CD8-positive, alpha-beta memory T cell (primary cell): ENCODE data around the gene THAP12. TPM values are rescaled to one million over a fixed set of nuclear protein-coding genes. Genes with fewer than 3 reads are reported as not detected.
A peak's percentile ranks its signal among the peaks of the same experiment; 100 is the strongest.

Experiments
- CTCF ChIA-PET: fragments of 350-600 bp; sonication (Branson Sonifier 250); formaldehyde crosslinking; loops from one replicate; lab custom pipeline; 2021; ENCODE audit warnings: antibody characterized with exemption; lab: Charles Lee
- POLR2A ChIA-PET: fragments of 350-600 bp; sonication (Branson Sonifier 250); formaldehyde crosslinking; loops from one replicate; lab custom pipeline; 2021; ENCODE audit warnings: antibody characterized with exemption; lab: Charles Lee
- DNase-seq, 5 donors: peaks; one replicate each; pipeline versions ENCODE4 v3.0.0 to v3.0.0-alpha.2; 2020 to 2022; ENCODE audit warnings: mixed read lengths in 1 of 5
- H3K27ac ChIP-seq: one replicate; pipeline ENCODE4 v1.7.0; 2013; ENCODE audit warnings: low read depth, mild to moderate bottlenecking, low read length, moderate library complexity
- H3K27me3 ChIP-seq: 2 replicates; pipeline ENCODE4 v1.7.0; 2013; ENCODE audit warnings: low read length, mild to moderate bottlenecking; ENCODE audit not compliant: insufficient read depth, poor library complexity, severe bottlenecking
- H3K36me3 ChIP-seq: 2 replicates; pipeline ENCODE4 v1.7.0; 2013; ENCODE audit warnings: mild to moderate bottlenecking, low read length, moderate library complexity; ENCODE audit not compliant: insufficient read depth
- H3K4me1 ChIP-seq: 2 replicates; pipeline ENCODE4 v1.7.0; 2013; ENCODE audit warnings: mild to moderate bottlenecking, low read length, moderate library complexity; ENCODE audit not compliant: insufficient read depth
- H3K4me3 ChIP-seq: 2 replicates; pipeline ENCODE4 v1.7.0; 2013; ENCODE audit warnings: mild to moderate bottlenecking, low read length
- H3K9me3 ChIP-seq: 2 replicates; pipeline ENCODE4 v1.7.0; 2013; ENCODE audit warnings: mild to moderate bottlenecking, low read length
- H3K27ac Mint-ChIP-seq, 8 donors: one replicate each; pipeline ENCODE4 v1.8.0; 2020 to 2021; ENCODE audit warnings: mixed read lengths in 8 of 8, mild to moderate bottlenecking in 6 of 8, inconsistent platforms in 3 of 8, moderate library complexity in 3 of 8
- H3K27me3 Mint-ChIP-seq, 2 donors: one replicate each; pipeline ENCODE4 v1.8.0; 2020 to 2021; ENCODE audit warnings: mixed read lengths in 2 of 2, mild to moderate bottlenecking in 1 of 2, moderate library complexity in 1 of 2
- H3K36me3 Mint-ChIP-seq, 3 donors: one replicate each; pipeline ENCODE4 v1.8.0; 2020 to 2021; ENCODE audit warnings: mixed read lengths in 3 of 3, inconsistent platforms in 1 of 3, mild to moderate bottlenecking in 1 of 3
- H3K4me1 Mint-ChIP-seq, 3 donors: one replicate each; pipeline ENCODE4 v1.8.0; 2020 to 2021; ENCODE audit warnings: mixed read lengths in 3 of 3, inconsistent platforms in 1 of 3, mild to moderate bottlenecking in 1 of 3
- H3K4me3 Mint-ChIP-seq, 7 donors: one replicate each; pipeline ENCODE4 v1.8.0; 2020 to 2021; ENCODE audit warnings: mixed read lengths in 7 of 7, mild to moderate bottlenecking in 6 of 7, moderate library complexity in 4 of 7, inconsistent platforms in 2 of 7
- H3K9me3 Mint-ChIP-seq, 5 donors: one replicate each; pipeline ENCODE4 v1.8.0; 2020 to 2022; ENCODE audit warnings: mixed read lengths in 5 of 5, mild to moderate bottlenecking in 3 of 5, moderate library complexity in 2 of 5, inconsistent platforms in 1 of 5
- polyA plus RNA-seq: library from polyadenylated mRNA; unstranded; fragments of 300-500 nt; fragmentation: Illumina TruSeq; gene quantifications from one replicate; pipeline ENCODE4 v1.2.3, GENCODE V29; 2021
- total RNA-seq, 2 experiments: library from RNA; stranded (reverse); gene quantifications; one replicate each; pipeline ENCODE4 v1.2.3, GENCODE V29; 2021

THAP12 gene
- total and polyA plus RNA-seq, 3 experiments from 2014 or later = 73.4 to 77.8 (median 74.2) TPM

DNA sequence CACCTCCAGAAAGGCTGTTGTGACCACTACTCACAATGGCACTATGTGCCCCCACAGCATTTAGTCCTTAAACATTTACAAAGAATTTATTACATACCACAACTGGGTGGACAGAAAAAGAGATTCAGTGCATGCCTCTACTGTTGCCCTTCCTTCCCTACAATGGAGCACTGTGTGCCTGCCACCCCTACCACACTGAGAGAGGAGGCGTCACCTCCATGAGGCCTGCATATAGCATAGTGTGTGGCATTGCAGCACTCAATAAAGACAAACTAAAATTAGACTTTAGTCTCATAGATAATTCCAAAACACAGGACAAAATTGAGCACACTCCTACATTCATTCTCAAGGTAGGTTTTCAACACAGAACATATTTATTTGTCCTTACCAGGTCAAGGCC lies 25.8 kb downstream of the THAP12 start:
- H3K36me3 Mint-ChIP-seq = peaks cover 34 to 88% (median 51%) of the 10 kb centered on the region in 3 donors
- H3K4me3 ChIP-seq = no peak overlapping the region
- H3K27me3 ChIP-seq = no peaks in the 10 kb centered on the region
- ChIA-PET CTCF (no interaction called here), POLR2A (no interaction called here)
- H3K9me3 ChIP-seq = peaks cover 8% of the 10 kb centered on the region
- no peak overlapping the region for H3K4me3 Mint-ChIP-seq
- no peak for DNase-seq
- H3K9me3 Mint-ChIP-seq = peaks cover 1 to 18% (median 13%) of the 10 kb centered on the region in 5 donors
- no peak overlapping the region for H3K27ac ChIP-seq
- no peaks in the 10 kb centered on the region for H3K4me1 ChIP-seq
- no peak overlapping the region for H3K27ac Mint-ChIP-seq
- H3K36me3 ChIP-seq = peaks cover 19% of the 10 kb centered on the region
- peaks cover 3 to 5% (median 4%) of the 10 kb centered on the region in 3 donors for H3K4me1 Mint-ChIP-seq
- H3K27me3 Mint-ChIP-seq = no peaks in the 10 kb centered on the region

DNA sequence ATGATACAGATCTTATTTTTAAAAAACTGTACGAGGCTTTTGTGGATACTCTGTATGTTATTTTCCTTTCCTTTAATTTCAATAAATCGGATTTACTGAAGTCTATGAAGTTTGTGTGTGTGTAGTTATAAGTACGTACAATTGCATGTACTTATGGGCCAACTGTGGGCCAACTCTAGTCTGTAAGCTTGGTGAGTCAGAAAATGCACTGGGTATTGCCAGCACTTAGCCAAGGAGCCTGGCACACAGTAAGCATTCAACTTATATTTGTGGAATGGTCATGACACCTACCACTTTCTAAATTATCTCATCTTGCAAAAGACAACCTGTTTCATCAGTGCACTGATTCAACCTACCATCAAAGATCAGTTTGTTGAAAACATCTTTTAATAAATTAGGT lies 32.6 kb downstream of the THAP12 start:
- POLR2A ChIA-PET = no interaction called here
- no peak overlapping the region for H3K27ac ChIP-seq
- Mint-ChIP-seq H3K36me3 (peaks cover 21 to 46% (median 24%) of the 10 kb centered on the region in 3 donors), H3K4me3 (no peak overlapping the region), H3K4me1 (no peaks in the 10 kb centered on the region), H3K27ac (no peak overlapping the region), H3K9me3 (peaks cover 0 to 5% (median 1%) of the 10 kb centered on the region in 5 donors), H3K27me3 (no peaks in the 10 kb centered on the region)
- H3K9me3 ChIP-seq = no peaks in the 10 kb centered on the region
- CTCF ChIA-PET = no interaction called here
- peaks cover 8% of the 10 kb centered on the region for H3K36me3 ChIP-seq
- no peak overlapping the region for H3K4me3 ChIP-seq
- H3K4me1 ChIP-seq = no peaks in the 10 kb centered on the region
- DNase-seq = no peak
- H3K27me3 ChIP-seq = no peaks in the 10 kb centered on the region

DNA sequence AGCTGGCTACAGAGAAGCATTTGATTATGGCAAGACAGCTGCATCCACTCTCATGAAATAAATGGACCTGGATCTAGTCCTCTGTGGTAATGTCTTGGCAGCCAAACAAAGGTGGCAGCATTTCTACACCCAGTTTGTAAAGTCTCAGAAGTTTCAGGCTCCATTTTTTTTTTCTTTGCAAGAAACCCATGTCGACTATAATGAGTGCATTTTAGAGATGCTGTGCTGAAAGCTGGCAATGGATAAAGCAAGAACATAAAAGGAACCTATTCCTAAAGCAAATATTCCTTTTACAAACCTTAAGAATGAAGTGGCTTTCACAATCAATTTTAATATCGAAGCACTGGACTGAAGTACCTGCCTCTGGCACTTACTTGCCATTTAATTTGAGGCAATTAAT lies 33.5 kb downstream of the THAP12 start:
- H3K36me3 ChIP-seq = no peaks in the 10 kb centered on the region
- no peaks in the 10 kb centered on the region for H3K9me3 Mint-ChIP-seq
- no peaks in the 10 kb centered on the region for H3K4me1 ChIP-seq
- H3K4me3 ChIP-seq = no peak overlapping the region
- ChIA-PET POLR2A (no interaction called here), CTCF (no interaction called here)
- no peaks in the 10 kb centered on the region for H3K4me1 Mint-ChIP-seq
- H3K4me3 Mint-ChIP-seq = no peak overlapping the region
- no peaks in the 10 kb centered on the region for H3K27me3 ChIP-seq
- H3K9me3 ChIP-seq = no peaks in the 10 kb centered on the region
- H3K27ac Mint-ChIP-seq = no peak overlapping the region
- H3K27ac ChIP-seq = no peak overlapping the region
- no peaks in the 10 kb centered on the region for H3K27me3 Mint-ChIP-seq
- no peak for DNase-seq
- peaks cover 13 to 37% (median 20%) of the 10 kb centered on the region in 3 donors for H3K36me3 Mint-ChIP-seq

DNA sequence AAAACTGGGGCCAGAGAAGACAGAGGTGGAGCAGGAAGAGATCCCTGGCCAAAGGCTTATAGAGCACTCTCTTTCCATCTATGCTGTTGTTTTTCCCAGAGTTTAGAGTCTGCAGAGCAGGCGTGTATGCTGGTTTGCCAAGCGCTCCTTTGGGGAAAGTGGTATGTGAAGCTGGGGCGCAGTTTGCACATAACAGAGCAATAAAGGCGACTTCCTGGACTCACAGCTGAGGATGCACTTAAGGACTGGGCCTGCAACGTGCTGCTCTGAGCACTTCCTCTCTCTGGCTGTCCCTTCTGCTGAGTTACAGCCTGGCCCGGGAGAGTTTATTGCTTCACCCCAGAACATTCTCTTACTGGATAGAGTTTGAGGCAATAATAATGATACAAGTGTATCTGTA lies 41.7 kb downstream of the THAP12 start:
- POLR2A ChIA-PET = no interaction called here
- Mint-ChIP-seq H3K27me3 (peaks cover 0 to 4% of the 10 kb centered on the region in 2 donors), H3K9me3 (peaks cover 6 to 13% (median 10%) of the 10 kb centered on the region in 5 donors), H3K36me3 (peaks cover 0 to 5% (median 0%) of the 10 kb centered on the region in 3 donors), H3K27ac (peak overlapping the region in 2 of 8 donors; percentile 19 to 78), H3K4me1 (peaks cover 6 to 21% (median 9%) of the 10 kb centered on the region in 3 donors), H3K4me3 (no peak overlapping the region)
- CTCF ChIA-PET = interaction anchor here (1.3 kb wide), 1 partner anchor 11 kb away, joined by 3 read pairs; no protein-coding TSS in a partner anchor
- no peaks in the 10 kb centered on the region for H3K9me3 ChIP-seq
- DNase-seq = no peak
- H3K4me1 ChIP-seq = no peaks in the 10 kb centered on the region
- H3K27me3 ChIP-seq = no peaks in the 10 kb centered on the region
- no peak overlapping the region for H3K4me3 ChIP-seq
- H3K27ac ChIP-seq = no peak overlapping the region
- no peaks in the 10 kb centered on the region for H3K36me3 ChIP-seq

DNA sequence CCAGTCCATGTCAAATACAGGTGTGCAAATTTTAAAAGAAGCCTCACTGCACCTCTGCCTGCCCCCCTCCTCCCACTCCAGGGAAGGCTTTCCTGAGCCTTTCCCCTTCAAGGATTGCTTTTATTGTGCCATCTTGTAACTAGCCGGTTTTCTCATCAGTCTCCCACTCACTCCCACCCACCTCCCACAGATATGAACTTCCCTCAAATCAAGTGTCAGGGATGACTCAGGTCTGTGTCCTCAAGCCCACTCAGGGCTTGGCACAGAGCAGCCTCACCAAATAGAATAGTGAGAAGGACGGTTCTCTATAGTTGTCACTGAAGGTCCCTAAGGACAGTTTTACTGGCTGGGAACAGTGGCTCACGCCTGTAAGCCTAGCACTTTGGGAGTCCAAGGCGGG lies 43.0 kb downstream of the THAP12 start:
- Histone ChIP-seq H3K27me3 (no peaks in the 10 kb centered on the region), H3K4me1 (no peaks in the 10 kb centered on the region), H3K27ac (no peak overlapping the region), H3K4me3 (no peak overlapping the region), H3K36me3 (no peaks in the 10 kb centered on the region), H3K9me3 (no peaks in the 10 kb centered on the region)
- H3K27ac Mint-ChIP-seq = peak overlapping the region in 2 of 8 donors; percentile 16 to 36
- peaks cover 6 to 14% (median 10%) of the 10 kb centered on the region in 5 donors for H3K9me3 Mint-ChIP-seq
- CTCF ChIA-PET = interaction anchor here (1.7 kb wide), 1 partner anchor 129 kb away, joined by 4 read pairs; no protein-coding TSS in a partner anchor
- H3K27me3 Mint-ChIP-seq = peaks cover 0 to 4% of the 10 kb centered on the region in 2 donors
- H3K4me3 Mint-ChIP-seq = no peak overlapping the region
- peaks cover 0 to 6% (median 0%) of the 10 kb centered on the region in 3 donors for H3K36me3 Mint-ChIP-seq
- no peak for DNase-seq
- peaks cover 6 to 21% (median 9%) of the 10 kb centered on the region in 3 donors for H3K4me1 Mint-ChIP-seq
- POLR2A ChIA-PET = no interaction called here

DNA sequence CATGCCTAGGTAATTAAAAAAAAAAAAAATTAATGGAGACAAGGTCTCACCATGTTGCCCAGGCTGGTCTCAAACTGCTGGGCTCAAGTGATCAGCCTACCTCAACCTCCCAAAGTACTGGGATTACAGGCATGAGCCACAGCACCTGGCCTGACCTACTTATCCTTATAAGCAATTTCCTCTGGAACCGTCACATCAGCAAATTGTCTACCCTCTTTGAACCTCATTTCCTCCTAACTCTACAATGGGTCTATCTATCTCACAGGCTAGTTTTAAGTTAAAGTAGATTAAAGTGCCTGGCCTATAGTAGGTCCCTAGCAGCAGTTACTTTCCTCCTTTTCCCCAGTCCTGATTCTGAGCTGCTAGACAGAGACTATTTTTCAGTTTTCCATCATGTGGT lies 43.5 kb downstream of the THAP12 start:
- DNase-seq = no peak
- H3K9me3 Mint-ChIP-seq = peaks cover 6 to 14% (median 10%) of the 10 kb centered on the region in 5 donors
- H3K27ac Mint-ChIP-seq = peak overlapping the region in 1 of 8 donors; percentile 36
- Histone ChIP-seq H3K4me1 (no peaks in the 10 kb centered on the region), H3K27ac (no peak overlapping the region), H3K27me3 (no peaks in the 10 kb centered on the region), H3K36me3 (no peaks in the 10 kb centered on the region), H3K4me3 (no peak overlapping the region), H3K9me3 (no peaks in the 10 kb centered on the region)
- ChIA-PET CTCF (interaction anchor here (1.7 kb wide), 1 partner anchor 129 kb away, joined by 4 read pairs; no protein-coding TSS in a partner anchor), POLR2A (no interaction called here)
- peaks cover 0 to 6% (median 0%) of the 10 kb centered on the region in 3 donors for H3K36me3 Mint-ChIP-seq
- peaks cover 0 to 4% of the 10 kb centered on the region in 2 donors for H3K27me3 Mint-ChIP-seq
- peaks cover 6 to 21% (median 9%) of the 10 kb centered on the region in 3 donors for H3K4me1 Mint-ChIP-seq
- no peak overlapping the region for H3K4me3 Mint-ChIP-seq

DNA sequence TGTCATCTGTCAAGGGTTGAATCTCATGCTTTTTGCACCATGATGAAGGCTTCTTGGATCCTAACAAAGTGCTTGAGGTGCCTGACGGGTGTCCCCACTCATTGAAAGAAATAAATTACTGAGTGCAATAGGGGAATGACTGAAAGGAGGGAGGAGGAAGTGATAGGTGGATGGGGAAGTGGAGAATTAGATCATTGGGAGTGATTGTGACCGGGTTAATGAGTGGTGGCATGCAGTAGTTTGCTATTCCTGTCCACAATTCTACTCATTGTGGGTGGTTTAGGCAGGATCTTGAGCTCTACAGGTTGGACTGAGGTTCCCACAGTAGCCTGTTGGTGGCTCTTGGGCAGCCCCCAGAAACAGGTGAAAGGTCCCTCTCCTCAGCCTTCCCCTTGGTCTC lies 44.3 kb downstream of the THAP12 start:
- Histone ChIP-seq H3K4me3 (no peak overlapping the region), H3K27ac (no peak overlapping the region), H3K27me3 (no peaks in the 10 kb centered on the region), H3K36me3 (no peaks in the 10 kb centered on the region), H3K9me3 (no peaks in the 10 kb centered on the region), H3K4me1 (no peaks in the 10 kb centered on the region)
- POLR2A ChIA-PET = no interaction called here
- H3K27ac Mint-ChIP-seq = peak overlapping the region in 1 of 8 donors; percentile 24
- peaks cover 0 to 4% of the 10 kb centered on the region in 2 donors for H3K27me3 Mint-ChIP-seq
- H3K4me1 Mint-ChIP-seq = peaks cover 6 to 21% (median 9%) of the 10 kb centered on the region in 3 donors
- no peak for DNase-seq
- peaks cover 0 to 6% (median 0%) of the 10 kb centered on the region in 3 donors for H3K36me3 Mint-ChIP-seq
- H3K9me3 Mint-ChIP-seq = peaks cover 6 to 14% (median 10%) of the 10 kb centered on the region in 5 donors
- CTCF ChIA-PET = no interaction called here
- H3K4me3 Mint-ChIP-seq = no peak overlapping the region

DNA sequence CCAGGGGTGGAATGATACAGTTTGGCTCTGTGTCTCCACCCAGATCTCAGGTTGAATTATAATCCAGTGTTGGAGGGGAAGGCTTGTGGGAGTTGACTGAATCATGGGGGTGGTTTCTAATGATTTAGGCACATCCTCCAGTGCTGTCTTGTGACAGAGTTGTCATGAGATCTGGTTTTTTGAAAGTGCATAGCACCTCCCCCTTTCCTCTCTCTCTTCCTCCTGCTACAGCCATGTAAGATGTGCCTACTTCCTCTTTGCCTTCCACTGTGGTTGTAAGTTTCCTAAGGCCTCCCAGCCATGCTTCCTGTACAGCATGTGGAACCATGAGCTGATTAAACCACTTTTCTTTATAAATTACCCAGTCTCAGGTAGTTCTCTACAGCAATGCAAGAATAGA lies 45.1 kb downstream of the THAP12 start:
- Histone ChIP-seq H3K4me1 (no peaks in the 10 kb centered on the region), H3K4me3 (no peak overlapping the region), H3K27ac (no peak overlapping the region), H3K36me3 (no peaks in the 10 kb centered on the region), H3K9me3 (no peaks in the 10 kb centered on the region), H3K27me3 (no peaks in the 10 kb centered on the region)
- H3K9me3 Mint-ChIP-seq = peaks cover 6 to 14% (median 10%) of the 10 kb centered on the region in 5 donors
- H3K4me3 Mint-ChIP-seq = no peak overlapping the region
- no peak for DNase-seq
- ChIA-PET POLR2A (no interaction called here), CTCF (no interaction called here)
- no peak overlapping the region for H3K27ac Mint-ChIP-seq
- H3K27me3 Mint-ChIP-seq = peaks cover 0 to 4% of the 10 kb centered on the region in 2 donors
- H3K36me3 Mint-ChIP-seq = peaks cover 0 to 6% (median 0%) of the 10 kb centered on the region in 3 donors
- H3K4me1 Mint-ChIP-seq = peaks cover 3 to 13% (median 9%) of the 10 kb centered on the region in 3 donors
